ENCODE results near the gene PPP1R8.

GRCh38 chr1:27885621-27886352, 55.2 kb downstream of the PPP1R8 start:
- TF ChIP-seq CTCF (IDR thresholded peaks at IDR 0.05) = no peak
- peak in 1 of 4 donors; percentile 13 for TF ChIP-seq EP300 (IDR thresholded peaks at IDR 0.05)
- no peak for TF ChIP-seq POLR2A (IDR thresholded peaks at IDR 0.05)
